Activated CD8-positive, alpha-beta memory T cell treated with anti-CD3 and anti-CD28 coated beads, Interleukin-2, amount 10 ng/mL, durations not matched to agents 7 days and 5 days (primary cell): ENCODE data around the gene DIP2C. TPM values are rescaled to one million over a fixed set of nuclear protein-coding genes. Genes with fewer than 3 reads are reported as not detected.
"Not testable (repeated sequence)": the region's sequence is repeated elsewhere in the genome, so short reads cannot be mapped to it uniquely, and the experiment has no call there.

Experiments
- ATAC-seq: fragments of 150-1000 bp; cut with Tn5 transposase; one replicate; pipeline ENCODE4 v1.10.0; 2021; ENCODE audit warnings: moderate library complexity
- CTCF ChIA-PET: fragments of 350-600 bp; sonication (Branson Sonifier 250); formaldehyde crosslinking; loops from one replicate; lab custom pipeline; 2021; ENCODE audit warnings: antibody characterized with exemption; lab: Charles Lee
- DNase-seq: peaks from one replicate; pipeline ENCODE4 v3.0.0-alpha.2; 2020
- H3K27ac Mint-ChIP-seq: one replicate; pipeline ENCODE4 v1.8.0; 2021; ENCODE audit warnings: mild to moderate bottlenecking, mixed read lengths
- H3K27me3 Mint-ChIP-seq: one replicate; pipeline ENCODE4 v1.8.0; 2021; ENCODE audit warnings: mixed read lengths
- H3K36me3 Mint-ChIP-seq: one replicate; pipeline ENCODE4 v1.8.0; 2021; ENCODE audit warnings: mild to moderate bottlenecking, mixed read lengths
- H3K4me1 Mint-ChIP-seq: one replicate; pipeline ENCODE4 v1.8.0; 2021; ENCODE audit warnings: mixed read lengths
- H3K4me3 Mint-ChIP-seq: one replicate; pipeline ENCODE4 v1.8.0; 2021; ENCODE audit warnings: mild to moderate bottlenecking, moderate library complexity, mixed read lengths
- H3K9me3 Mint-ChIP-seq: one replicate; pipeline ENCODE4 v1.8.0; 2022; ENCODE audit warnings: low read depth, mixed read lengths
- total RNA-seq, 2 experiments: library from RNA; stranded (reverse); gene quantifications; one replicate each; pipeline ENCODE4 v1.2.3, GENCODE V29; 2021

DIP2C gene
- total RNA-seq, 2 experiments from 2014 or later = 0.26 to 0.99 TPM

DNA sequence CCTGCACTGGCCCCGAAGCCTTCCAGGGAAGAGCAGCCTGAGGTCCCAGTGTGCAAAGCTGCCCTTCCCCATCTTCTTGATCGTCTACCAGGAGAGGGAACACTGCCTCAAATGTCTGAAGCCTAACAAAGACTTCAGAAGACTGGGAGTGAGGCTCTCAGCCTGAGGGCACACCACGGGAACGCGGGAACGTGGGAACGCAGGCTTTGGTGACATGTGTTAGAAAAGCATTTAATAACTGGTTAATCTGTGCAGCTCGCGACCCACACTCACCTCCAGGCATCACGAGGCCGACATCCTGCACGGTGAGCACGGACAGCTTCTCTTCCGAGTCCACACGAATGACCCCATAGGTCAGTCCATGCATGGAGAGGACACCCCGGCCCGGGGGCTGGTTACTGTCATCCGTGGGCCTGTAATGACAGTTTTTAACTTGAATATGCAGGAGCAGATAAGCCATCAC is 320.2 kb downstream of the DIP2C start:
- H3K27me3 Mint-ChIP-seq = no peaks in the 10 kb centered on the region
- CTCF ChIA-PET = no interaction called here
- H3K4me3 Mint-ChIP-seq = no peak overlapping the region
- H3K9me3 Mint-ChIP-seq = no peaks in the 10 kb centered on the region
- H3K36me3 Mint-ChIP-seq = no peaks in the 10 kb centered on the region
- H3K27ac Mint-ChIP-seq = no peak overlapping the region
- no peak for ATAC-seq
- DNase-seq = no peak
- no peaks in the 10 kb centered on the region for H3K4me1 Mint-ChIP-seq

DNA sequence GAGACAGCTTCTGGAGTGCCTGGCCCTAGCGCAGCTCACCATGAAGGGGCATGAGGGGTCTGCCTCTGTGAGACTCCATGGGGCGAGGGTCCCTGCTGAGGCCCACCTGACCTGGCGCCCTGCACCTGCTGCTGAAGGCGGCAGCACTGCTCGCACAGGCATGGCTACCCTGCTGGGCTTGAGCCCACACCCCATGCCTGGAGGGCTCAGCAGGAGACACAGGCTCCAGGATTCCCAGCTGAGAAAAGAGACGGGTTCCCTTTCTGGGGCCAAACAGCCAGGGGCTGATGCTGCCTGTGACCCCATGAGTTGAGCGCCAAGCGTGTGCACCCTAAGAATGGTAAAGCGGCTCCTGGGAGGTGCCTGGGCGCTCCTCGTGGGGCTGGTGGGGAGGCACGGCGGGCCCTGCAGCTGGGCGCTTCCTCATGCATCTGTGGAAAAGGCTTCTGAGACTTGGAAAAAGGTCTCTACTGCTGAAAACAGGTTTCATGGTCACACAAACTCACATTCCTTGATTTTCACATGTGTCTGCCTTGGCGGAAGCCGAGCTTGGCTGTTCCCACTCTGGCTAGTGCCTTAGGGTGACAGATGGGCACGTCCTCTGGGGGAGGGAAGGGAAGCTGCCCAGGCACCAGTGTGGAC is 320.8 kb downstream of the DIP2C start:
- Mint-ChIP-seq H3K36me3 (no peaks in the 10 kb centered on the region), H3K4me1 (no peaks in the 10 kb centered on the region), H3K27ac (no peak overlapping the region), H3K9me3 (no peaks in the 10 kb centered on the region), H3K27me3 (no peaks in the 10 kb centered on the region), H3K4me3 (no peak overlapping the region)
- no peak for DNase-seq
- ATAC-seq = no peak
- CTCF ChIA-PET = no interaction called here

DNA sequence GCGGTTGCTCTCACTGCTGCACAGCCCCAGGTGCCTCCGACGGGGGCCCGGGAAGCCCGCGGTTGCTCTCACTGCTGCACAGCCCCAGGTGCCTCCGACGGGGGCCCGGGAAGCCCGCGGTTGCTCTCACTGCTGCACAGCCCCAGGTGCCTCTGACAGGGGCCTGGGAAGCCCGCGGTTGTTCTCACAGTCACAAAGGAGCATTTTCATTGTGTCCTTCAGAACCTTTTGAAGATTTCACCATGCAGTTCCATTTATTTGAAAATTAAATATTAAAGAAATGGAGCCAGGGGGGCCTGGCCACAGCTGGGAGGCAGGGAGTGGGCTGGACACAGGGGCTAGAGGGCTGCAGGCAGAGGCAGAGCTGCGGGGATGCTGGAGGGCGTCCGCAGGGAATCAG is 321.4 kb downstream of the DIP2C start:
- DNase-seq, H3K27me3 Mint-ChIP-seq, CTCF ChIA-PET, H3K9me3 Mint-ChIP-seq, H3K36me3 Mint-ChIP-seq, H3K4me1 Mint-ChIP-seq, H3K4me3 Mint-ChIP-seq, H3K27ac Mint-ChIP-seq, ATAC-seq: not testable (repeated sequence)

DNA sequence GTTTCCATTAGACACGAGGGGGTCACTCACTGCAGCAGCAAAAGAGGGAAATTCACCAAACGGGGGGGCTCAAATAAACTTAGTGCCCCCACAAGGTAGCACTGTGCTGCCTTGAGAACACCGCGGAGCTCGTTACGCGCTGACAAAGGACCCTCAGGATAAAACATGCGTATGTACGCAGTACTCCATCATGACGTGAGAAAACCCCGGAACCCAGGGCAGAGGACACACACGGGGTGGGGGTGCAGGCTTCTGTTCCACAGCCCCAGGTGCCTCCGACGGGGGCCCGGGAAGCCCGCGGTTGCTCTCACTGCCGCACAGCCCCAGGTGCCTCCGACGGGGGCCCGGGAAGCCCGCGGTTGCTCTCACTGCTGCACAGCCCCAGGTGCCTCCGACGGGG is 321.8 kb downstream of the DIP2C start:
- H3K27me3 Mint-ChIP-seq = no peaks in the 10 kb centered on the region
- H3K4me1 Mint-ChIP-seq = no peaks in the 10 kb centered on the region
- no peak overlapping the region for H3K4me3 Mint-ChIP-seq
- H3K36me3 Mint-ChIP-seq = no peaks in the 10 kb centered on the region
- H3K27ac Mint-ChIP-seq = no peak overlapping the region
- no peak for ATAC-seq
- no peak for DNase-seq
- no peaks in the 10 kb centered on the region for H3K9me3 Mint-ChIP-seq
- CTCF ChIA-PET = no interaction called here

DNA sequence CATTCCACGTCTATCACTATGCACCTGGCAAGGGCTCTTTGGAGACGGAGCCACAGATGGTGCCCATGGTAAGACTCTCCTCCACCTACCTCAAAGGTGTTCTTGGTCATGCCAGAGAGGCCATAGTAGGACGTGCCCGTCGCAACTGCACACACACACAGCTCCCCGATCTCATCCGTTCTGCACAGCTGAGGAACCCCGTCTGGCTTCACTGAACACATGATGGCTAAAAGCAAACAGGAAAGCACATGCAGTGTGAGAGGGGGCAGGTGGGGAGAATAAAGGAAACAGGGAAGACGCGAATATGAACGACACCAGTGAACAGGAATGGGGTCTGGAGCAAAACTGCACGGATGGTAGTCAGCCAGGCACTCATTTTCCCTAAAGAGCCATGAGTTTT is 323.3 kb downstream of the DIP2C start:
- no peak for DNase-seq
- ATAC-seq = no peak
- H3K9me3 Mint-ChIP-seq = no peaks in the 10 kb centered on the region
- H3K4me1 Mint-ChIP-seq = no peaks in the 10 kb centered on the region
- no peak overlapping the region for H3K27ac Mint-ChIP-seq
- CTCF ChIA-PET = no interaction called here
- H3K4me3 Mint-ChIP-seq = no peak overlapping the region
- no peaks in the 10 kb centered on the region for H3K27me3 Mint-ChIP-seq
- H3K36me3 Mint-ChIP-seq = no peaks in the 10 kb centered on the region

DNA sequence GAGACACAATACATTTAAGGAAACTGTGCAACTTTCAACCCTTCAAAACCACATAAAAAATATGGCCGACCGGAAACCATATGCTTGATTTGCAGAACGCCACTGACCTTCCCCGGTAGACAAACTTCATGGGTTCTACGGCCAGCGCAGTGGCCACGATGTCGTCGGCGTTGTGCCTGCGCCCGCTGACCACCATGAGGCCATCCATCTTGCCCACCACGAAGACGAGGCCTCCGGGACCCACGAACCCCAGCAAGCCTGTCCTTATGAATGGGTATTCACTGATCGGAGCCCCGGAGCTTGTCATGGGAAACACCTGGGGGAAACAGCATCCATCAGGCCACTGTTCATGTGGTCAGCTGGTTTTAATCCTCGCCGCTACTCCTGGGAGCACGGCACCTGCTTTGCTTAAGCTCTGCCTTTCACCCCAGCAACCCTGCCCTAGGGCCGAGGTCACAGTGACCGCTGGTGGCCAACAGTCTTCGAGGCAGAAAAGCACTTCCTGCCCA is 325.1 kb downstream of the DIP2C start:
- Mint-ChIP-seq H3K27me3 (no peaks in the 10 kb centered on the region), H3K9me3 (no peaks in the 10 kb centered on the region), H3K4me1 (no peaks in the 10 kb centered on the region), H3K4me3 (no peak overlapping the region), H3K27ac (no peak overlapping the region), H3K36me3 (no peaks in the 10 kb centered on the region)
- ATAC-seq (no peak), DNase-seq (no peak)
- CTCF ChIA-PET = interaction anchor here (1.6 kb wide), 1 partner anchor 45 kb away, joined by 3 read pairs; no protein-coding TSS in a partner anchor

DNA sequence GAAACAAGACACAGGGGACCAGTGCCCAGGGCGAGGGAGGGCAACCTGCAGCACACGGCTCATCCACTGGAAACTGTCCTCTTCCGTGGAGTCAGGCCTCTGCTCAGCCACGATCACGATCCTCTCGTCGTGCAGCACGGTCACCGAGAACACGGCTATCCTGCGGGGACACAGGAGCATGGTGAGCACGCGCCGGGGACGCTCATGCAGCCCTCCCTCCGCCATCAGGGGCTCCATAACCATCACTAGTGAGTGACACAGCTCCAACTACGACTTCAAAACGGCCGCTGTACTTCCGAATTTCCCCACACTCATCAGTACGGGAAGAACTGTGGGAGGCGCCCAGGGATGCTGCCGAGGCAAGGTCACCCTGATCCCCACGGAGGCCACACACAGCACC is 326.3 kb downstream of the DIP2C start:
- no peaks in the 10 kb centered on the region for H3K4me1 Mint-ChIP-seq
- no peaks in the 10 kb centered on the region for H3K36me3 Mint-ChIP-seq
- no peak overlapping the region for H3K4me3 Mint-ChIP-seq
- H3K27ac Mint-ChIP-seq = no peak overlapping the region
- ATAC-seq (no peak), DNase-seq (no peak)
- CTCF ChIA-PET = no interaction called here
- no peaks in the 10 kb centered on the region for H3K27me3 Mint-ChIP-seq
- no peaks in the 10 kb centered on the region for H3K9me3 Mint-ChIP-seq

DNA sequence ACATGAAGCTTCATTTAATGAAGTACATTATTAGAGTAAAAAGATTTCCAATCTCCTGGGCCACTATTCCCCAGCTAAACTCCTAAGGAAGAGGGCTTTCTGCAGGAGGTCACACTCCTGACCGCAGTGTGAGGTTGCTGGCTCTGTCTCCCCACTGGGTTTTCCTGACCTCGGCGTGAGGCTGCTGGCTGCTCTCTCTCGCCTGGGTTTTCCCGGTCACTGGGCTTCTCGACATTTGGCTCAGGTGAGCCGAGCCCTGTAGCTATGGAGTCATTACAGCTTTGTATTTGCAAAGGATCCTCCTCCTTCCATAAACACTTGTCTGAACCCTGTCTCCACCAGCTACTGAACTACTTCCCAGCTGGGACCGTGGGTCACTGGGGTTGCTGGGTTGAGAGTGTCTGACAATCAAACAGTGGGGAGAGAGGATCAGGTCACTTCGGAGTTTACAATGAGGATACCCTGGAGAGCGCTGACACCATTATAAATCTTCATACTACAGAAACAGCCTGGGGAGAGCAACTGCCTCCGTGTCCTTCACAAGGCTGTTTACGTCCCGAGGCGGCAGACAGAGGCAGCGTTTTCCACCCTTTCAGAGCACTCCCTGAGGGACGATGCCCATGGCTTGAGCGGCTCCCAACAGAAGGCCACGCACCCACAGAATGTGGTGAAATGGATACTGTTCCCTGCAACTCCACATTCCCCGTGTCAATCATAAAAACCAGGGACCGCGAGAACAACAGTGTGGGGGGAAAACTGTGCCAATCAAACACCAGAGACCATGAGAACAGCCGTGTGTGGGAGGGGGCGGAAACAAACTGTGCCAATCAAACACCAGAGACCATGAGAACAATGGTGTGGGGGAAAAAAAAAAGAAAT is 328.0 kb downstream of the DIP2C start:
- no peaks in the 10 kb centered on the region for H3K27me3 Mint-ChIP-seq
- ATAC-seq (no peak), DNase-seq (no peak)
- H3K4me1 Mint-ChIP-seq = peaks cover under 1% of the 10 kb centered on the region
- H3K27ac Mint-ChIP-seq = no peak overlapping the region
- no peak overlapping the region for H3K4me3 Mint-ChIP-seq
- CTCF ChIA-PET = interaction anchor here (1.7 kb wide), 1 partner anchor 18 kb away, joined by 5 read pairs; no protein-coding TSS in a partner anchor
- no peaks in the 10 kb centered on the region for H3K9me3 Mint-ChIP-seq
- H3K36me3 Mint-ChIP-seq = no peaks in the 10 kb centered on the region

DNA sequence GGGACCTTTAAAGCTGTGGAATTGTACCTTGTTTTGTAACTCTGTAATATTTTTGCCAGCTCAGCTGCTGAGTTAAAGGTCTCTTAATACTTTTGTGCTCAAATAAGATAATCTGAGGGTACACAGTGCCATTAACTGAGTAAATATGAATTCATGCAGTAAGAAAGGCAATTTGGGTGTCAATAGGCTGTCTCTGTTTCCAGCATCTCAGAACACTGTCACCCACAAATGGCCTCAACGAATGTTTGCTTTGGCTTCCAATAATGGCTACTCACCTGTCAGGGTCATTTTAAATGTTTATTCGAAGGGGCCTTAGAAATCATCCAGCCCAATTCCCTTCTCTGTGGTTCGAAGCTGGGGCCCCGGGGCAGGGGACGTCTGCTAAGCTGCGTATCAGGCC is 328.8 kb downstream of the DIP2C start:
- no peaks in the 10 kb centered on the region for H3K36me3 Mint-ChIP-seq
- H3K27me3 Mint-ChIP-seq = no peaks in the 10 kb centered on the region
- H3K27ac Mint-ChIP-seq = no peak overlapping the region
- ATAC-seq (no peak), DNase-seq (no peak)
- H3K4me3 Mint-ChIP-seq = no peak overlapping the region
- no peaks in the 10 kb centered on the region for H3K9me3 Mint-ChIP-seq
- CTCF ChIA-PET = interaction anchor here (1.7 kb wide), 1 partner anchor 17 kb away, joined by 5 read pairs; no protein-coding TSS in a partner anchor
- H3K4me1 Mint-ChIP-seq = peaks cover 2% of the 10 kb centered on the region

DNA sequence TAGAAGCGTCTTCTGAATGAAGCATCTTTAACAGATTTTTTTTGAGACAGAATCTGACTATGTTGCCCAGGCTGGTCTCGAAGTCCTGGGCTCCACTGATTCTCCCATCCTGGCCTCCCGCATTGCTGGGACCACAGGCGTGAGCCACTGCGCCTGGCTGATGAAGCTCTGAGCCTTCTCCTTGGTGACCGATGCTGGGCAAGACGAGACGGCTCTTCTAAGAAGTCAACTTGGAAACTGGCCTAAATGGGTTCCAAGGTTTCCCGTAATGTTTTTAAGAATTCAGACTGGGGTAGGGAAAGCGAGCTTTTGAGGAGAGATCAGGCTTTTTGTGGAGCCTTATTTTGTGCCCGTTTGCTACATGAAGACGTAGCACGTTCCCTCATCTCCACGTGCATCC is 329.7 kb downstream of the DIP2C start:
- ATAC-seq = no peak
- Mint-ChIP-seq H3K36me3 (no peaks in the 10 kb centered on the region), H3K27me3 (no peaks in the 10 kb centered on the region), H3K4me3 (no peak overlapping the region), H3K4me1 (peaks cover 2% of the 10 kb centered on the region), H3K27ac (no peak overlapping the region), H3K9me3 (no peaks in the 10 kb centered on the region)
- no peak for DNase-seq
- CTCF ChIA-PET = no interaction called here

DNA sequence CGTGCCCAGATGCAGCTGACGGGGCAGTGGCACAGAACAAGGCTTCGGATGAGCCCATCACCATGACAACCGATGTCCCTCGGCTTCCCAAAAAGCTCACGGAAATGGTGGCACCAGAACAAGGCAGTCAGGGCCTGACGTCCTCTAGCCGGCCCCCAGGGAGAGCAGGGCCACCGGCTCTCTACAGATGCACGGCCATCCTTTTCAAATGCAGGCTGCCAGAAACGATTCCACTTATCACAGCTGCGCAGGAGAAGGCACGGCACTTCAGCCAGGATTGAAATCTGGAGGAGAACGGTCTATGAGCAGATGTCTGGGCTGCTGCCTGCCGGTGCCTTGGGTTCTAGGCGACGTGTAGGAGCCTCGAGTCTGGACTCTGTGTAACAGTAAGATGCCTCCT is 330.4 kb downstream of the DIP2C start:
- H3K9me3 Mint-ChIP-seq = no peaks in the 10 kb centered on the region
- DNase-seq = no peak
- H3K27ac Mint-ChIP-seq = no peak overlapping the region
- no peaks in the 10 kb centered on the region for H3K36me3 Mint-ChIP-seq
- CTCF ChIA-PET = no interaction called here
- H3K27me3 Mint-ChIP-seq = no peaks in the 10 kb centered on the region
- ATAC-seq = no peak
- no peak overlapping the region for H3K4me3 Mint-ChIP-seq
- H3K4me1 Mint-ChIP-seq = peaks cover 2% of the 10 kb centered on the region

DNA sequence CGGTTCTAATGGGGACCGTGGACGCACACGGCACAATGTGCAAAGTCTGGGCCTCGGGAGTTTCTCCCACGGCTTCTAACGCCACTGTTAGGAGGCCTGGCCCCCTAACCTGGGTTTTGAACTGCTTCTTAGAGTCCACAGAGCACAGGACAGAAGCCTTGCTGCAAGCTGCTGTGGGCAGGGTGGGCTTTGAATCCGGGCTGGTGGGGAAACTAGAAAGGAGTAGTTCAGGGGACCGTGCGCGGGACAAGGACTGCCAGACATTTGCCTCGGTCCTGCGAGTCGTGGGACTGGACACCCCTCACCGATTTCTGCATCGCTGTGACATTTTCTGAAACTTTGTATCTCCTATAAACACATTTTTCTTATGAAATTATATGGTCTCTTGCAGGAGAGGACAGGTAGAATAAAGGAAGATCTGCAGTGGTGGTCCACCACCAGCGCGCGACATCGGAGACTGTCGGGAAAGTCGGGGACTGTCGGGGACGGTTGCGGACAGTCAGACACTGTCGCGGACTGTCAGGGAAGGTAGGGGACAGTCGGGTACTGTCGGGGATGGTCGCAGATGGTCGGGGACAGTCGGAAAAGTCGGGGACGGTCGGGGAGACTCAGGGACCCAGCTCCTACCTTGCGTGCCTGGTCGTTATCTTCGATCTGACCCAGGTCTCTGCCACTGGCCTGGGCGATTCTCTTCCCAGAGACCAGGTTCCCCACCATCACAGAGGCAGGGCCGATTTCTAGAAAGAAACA is 332.1 kb downstream of the DIP2C start:
- ATAC-seq (no peak), DNase-seq (no peak)
- no peaks in the 10 kb centered on the region for H3K36me3 Mint-ChIP-seq
- no peak overlapping the region for H3K27ac Mint-ChIP-seq
- no peaks in the 10 kb centered on the region for H3K27me3 Mint-ChIP-seq
- peaks cover 8% of the 10 kb centered on the region for H3K4me1 Mint-ChIP-seq
- CTCF ChIA-PET = no interaction called here
- H3K4me3 Mint-ChIP-seq = no peak overlapping the region
- no peaks in the 10 kb centered on the region for H3K9me3 Mint-ChIP-seq

DNA sequence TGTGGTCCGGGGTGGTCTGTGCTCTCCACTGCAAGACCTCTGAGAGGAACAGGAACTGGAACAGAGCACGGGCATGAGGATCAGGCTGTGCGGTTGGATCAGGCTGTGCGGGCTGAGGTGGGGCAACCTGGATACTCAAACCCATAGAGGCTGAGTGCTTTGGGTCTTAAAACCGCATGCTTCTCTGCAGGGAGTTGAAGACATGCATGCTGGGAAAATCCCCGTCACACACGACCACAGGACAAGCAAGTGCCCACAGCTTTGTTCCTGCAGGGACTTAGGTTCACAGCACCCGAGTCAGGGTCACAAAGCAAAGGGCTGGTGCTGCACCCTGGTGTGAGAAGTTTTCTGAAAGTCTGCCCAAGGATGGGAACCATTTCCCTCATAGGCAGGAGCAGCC is 333.0 kb downstream of the DIP2C start:
- H3K4me1 Mint-ChIP-seq = peaks cover 16% of the 10 kb centered on the region
- H3K27ac Mint-ChIP-seq = no peak overlapping the region
- ATAC-seq = no peak
- no peak overlapping the region for H3K4me3 Mint-ChIP-seq
- H3K9me3 Mint-ChIP-seq = no peaks in the 10 kb centered on the region
- CTCF ChIA-PET = no interaction called here
- H3K36me3 Mint-ChIP-seq = no peaks in the 10 kb centered on the region
- H3K27me3 Mint-ChIP-seq = no peaks in the 10 kb centered on the region
- no peak for DNase-seq
